HG03045 (cell line): Measurements from ENCODE around the gene MRM3.
A peak's percentile ranks its signal among the peaks of the same experiment; 100 is the strongest.
"Not testable (repeated sequence)": the region's sequence is repeated elsewhere in the genome, so short reads cannot be mapped to it uniquely, and the experiment has no call there.

ENCODE experiments used
- ATAC-seq: cut with Tn5 transposase; IDR thresholded peaks from one replicate; pipeline ENCODE4 v1.9.1; 2021; ENCODE audit warnings: mild to moderate bottlenecking, moderate library complexity; ENCODE audit not compliant: unreplicated experiment

MRM3 gene

GRCh38 chr17:781805-782731 is at the start of gene MRM3, which contains the start of gene GLOD4:
TSS of gene MRM3 (plus strand) at chr17:782353. CDS start at chr17:782379, 26 bp downstream.
TSS of gene GLOD4 (minus strand) at chr17:782280. CDS start at chr17:782255, 25 bp downstream.
- peak; percentile 84 for ATAC-seq

- ATAC-seq = peak; percentile 38
These were observed 49.0 kb upstream of the MRM3 start for GRCh38 chr17:732902-733720.

GRCh38 chr17:733743-734142 is 48.4 kb upstream of the MRM3 start:
- no peak for ATAC-seq

- no peak for ATAC-seq
These were observed 44.5 kb upstream of the MRM3 start for GRCh38 chr17:737561-738113.

GRCh38 chr17:740240-741017 is 41.7 kb upstream of the MRM3 start:
- ATAC-seq = peak; percentile 69

GRCh38 chr17:742147-742793 is 39.9 kb upstream of the MRM3 start:
- ATAC-seq = no peak

- ATAC-seq = no peak
These were observed 39.0 kb upstream of the MRM3 start for GRCh38 chr17:743139-743538.

GRCh38 chr17:744937-745336 is 37.2 kb upstream of the MRM3 start:
- ATAC-seq = no peak

GRCh38 chr17:745406-745805 is 36.7 kb upstream of the MRM3 start:
- no peak for ATAC-seq

- ATAC-seq = no peak
These were observed 36.0 kb upstream of the MRM3 start for GRCh38 chr17:746181-746580.

GRCh38 chr17:746783-747629 is 35.1 kb upstream of the MRM3 start:
- ATAC-seq = no peak

- not testable (repeated sequence) for ATAC-seq
These were observed 33.5 kb upstream of the MRM3 start for GRCh38 chr17:748604-749003.

- ATAC-seq = not testable (repeated sequence)
These were observed 32.8 kb upstream of the MRM3 start for GRCh38 chr17:749359-749758.

GRCh38 chr17:750431-751037 is 31.6 kb upstream of the MRM3 start:
- no peak for ATAC-seq

- ATAC-seq = peak; percentile 33
These were observed 30.7 kb upstream of the MRM3 start for GRCh38 chr17:751269-752001.

- ATAC-seq = peak; percentile 89
These were observed 30.0 kb upstream of the MRM3 start, which contains the start of gene GEMIN4 for GRCh38 chr17:752002-752619. TSS of gene GEMIN4 (minus strand) at chr17:752264. CDS start at chr17:752142, 122 bp downstream.

- peak; percentile 2 for ATAC-seq
These were observed 29.4 kb upstream of the MRM3 start for GRCh38 chr17:752620-753219.
